Mucosa of stomach (tissue), 1 donor: ENCODE results near the gene PSME3IP1.

Source experiments
- H3K27me3 ChIP-seq: one replicate; pipeline ENCODE4 v1.7.0; 2013; ENCODE audit warnings: mild to moderate bottlenecking, low read length; ENCODE audit not compliant: control insufficient read depth, insufficient read depth
- H3K36me3 ChIP-seq: one replicate; pipeline ENCODE4 v1.7.0; 2013; ENCODE audit warnings: low read length; ENCODE audit not compliant: control insufficient read depth, insufficient read depth
- H3K4me1 ChIP-seq: one replicate; pipeline ENCODE4 v1.7.0; 2013; ENCODE audit warnings: mild to moderate bottlenecking, low read length; ENCODE audit not compliant: control insufficient read depth, insufficient read depth
- H3K4me3 ChIP-seq: one replicate; pipeline ENCODE4 v1.7.0; 2013; ENCODE audit warnings: low read length
- H3K9ac ChIP-seq: one replicate; pipeline ENCODE4 v1.7.0; 2013; ENCODE audit warnings: mild to moderate bottlenecking, low read length, moderate library complexity
- H3K9me3 ChIP-seq: one replicate; pipeline ENCODE4 v1.7.0; 2013; ENCODE audit warnings: mild to moderate bottlenecking, low read length, moderate library complexity; ENCODE audit not compliant: control insufficient read depth
- donor health status: Pancreatic carcinoma.

The PSME3IP1 gene

DNA sequence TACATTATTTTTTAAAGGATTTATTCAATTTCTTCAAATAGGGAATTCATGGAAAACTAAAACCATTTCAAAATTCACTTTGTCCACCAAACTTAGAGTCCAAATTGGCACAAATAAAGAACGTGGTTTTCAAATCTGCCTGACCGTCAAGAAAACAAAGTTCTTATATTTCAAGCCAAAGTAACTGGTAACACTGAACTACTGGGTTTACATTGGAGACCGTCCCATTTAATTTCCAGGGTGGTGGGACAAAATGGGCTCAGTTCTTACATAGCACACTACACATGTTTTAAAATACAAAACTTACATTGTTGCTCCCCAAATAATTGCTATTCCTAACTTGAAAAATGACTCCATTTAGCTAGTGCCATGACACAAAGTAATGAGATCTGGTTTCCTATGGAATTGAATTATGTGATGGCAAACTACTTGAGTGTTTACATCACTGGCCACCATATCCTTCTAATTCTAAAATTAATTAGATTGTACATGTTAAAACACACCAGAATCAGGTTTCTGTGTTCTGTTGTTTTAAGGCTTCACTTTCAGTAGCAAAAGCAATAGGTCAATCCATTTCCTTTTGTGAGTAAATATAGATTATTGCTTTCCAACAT, 6.5 kb downstream of the PSME3IP1 start:
- Histone ChIP-seq H3K9me3 (no peaks in the 10 kb centered on the region), H3K9ac (no peak overlapping the region), H3K4me3 (no peak overlapping the region), H3K27me3 (no peaks in the 10 kb centered on the region), H3K36me3 (no peaks in the 10 kb centered on the region), H3K4me1 (peaks cover 9% of the 10 kb centered on the region)

DNA sequence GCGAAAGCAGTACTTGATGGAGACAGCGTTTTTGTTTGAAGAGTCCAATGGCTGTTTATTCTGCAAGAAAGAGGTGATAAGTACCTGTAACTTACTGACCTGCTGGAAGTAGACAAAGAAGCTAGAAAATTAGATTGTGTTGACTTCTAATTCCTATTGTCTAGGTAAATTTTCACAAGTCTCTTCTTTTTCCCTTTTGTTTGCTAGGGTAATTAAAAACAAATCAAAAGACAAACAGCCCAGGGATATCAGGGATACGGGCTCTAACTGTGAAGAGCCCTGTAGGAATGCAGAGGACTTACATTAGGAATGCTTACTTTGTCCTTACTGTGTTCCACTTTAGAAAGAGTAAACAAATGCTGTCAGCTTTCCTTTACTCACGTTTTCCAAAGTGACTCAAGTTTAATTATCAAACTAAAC, 7.0 kb downstream of the PSME3IP1 start:
- no peaks in the 10 kb centered on the region for H3K36me3 ChIP-seq
- no peak overlapping the region for H3K4me3 ChIP-seq
- peaks cover 9% of the 10 kb centered on the region for H3K4me1 ChIP-seq
- no peaks in the 10 kb centered on the region for H3K9me3 ChIP-seq
- H3K9ac ChIP-seq = no peak overlapping the region
- no peaks in the 10 kb centered on the region for H3K27me3 ChIP-seq

DNA sequence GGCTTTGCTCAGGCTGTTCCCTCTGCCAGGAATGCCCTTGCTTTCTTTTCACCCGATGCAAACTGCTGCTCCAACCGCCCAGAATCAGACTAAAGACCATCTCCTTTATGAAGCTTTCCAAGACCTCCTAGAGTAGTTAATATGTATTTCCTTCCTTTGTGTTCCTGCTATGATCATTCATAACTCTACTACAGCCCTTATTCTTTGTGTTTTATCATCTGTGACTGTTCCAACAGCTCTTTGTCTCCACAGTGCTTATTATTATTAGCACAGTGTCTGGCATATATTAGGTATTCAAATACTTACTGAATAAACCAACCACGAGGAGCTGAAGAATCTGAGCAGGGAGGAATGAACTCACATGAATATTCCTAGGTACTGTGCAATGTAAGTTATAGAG, 7.6 kb downstream of the PSME3IP1 start:
- no peaks in the 10 kb centered on the region for H3K27me3 ChIP-seq
- H3K9me3 ChIP-seq = no peaks in the 10 kb centered on the region
- peaks cover 9% of the 10 kb centered on the region for H3K4me1 ChIP-seq
- H3K4me3 ChIP-seq = no peak overlapping the region
- no peak overlapping the region for H3K9ac ChIP-seq
- no peaks in the 10 kb centered on the region for H3K36me3 ChIP-seq

DNA sequence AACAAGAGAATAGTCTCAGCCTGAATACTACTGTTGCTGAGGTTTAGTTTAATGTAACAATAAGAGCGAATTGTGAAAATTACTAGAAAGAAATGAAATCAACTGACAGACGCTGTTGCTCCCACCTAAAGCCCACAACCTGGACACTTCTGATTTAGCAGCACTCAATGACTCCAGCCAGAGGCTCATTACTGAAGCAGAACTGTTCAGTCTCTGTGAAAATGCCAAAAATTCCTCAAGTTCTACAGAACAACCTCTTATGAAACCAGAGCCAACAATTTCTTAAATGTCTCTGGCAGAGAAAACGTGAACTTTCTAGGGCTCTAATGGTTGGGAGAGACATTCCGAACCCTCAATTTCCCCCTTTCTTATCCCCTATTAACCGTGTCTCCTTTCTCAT, 9.9 kb downstream of the PSME3IP1 start:
- Histone ChIP-seq H3K36me3 (no peaks in the 10 kb centered on the region), H3K9ac (no peak overlapping the region), H3K4me1 (peaks cover 9% of the 10 kb centered on the region), H3K9me3 (no peaks in the 10 kb centered on the region), H3K4me3 (no peak overlapping the region), H3K27me3 (no peaks in the 10 kb centered on the region)

DNA sequence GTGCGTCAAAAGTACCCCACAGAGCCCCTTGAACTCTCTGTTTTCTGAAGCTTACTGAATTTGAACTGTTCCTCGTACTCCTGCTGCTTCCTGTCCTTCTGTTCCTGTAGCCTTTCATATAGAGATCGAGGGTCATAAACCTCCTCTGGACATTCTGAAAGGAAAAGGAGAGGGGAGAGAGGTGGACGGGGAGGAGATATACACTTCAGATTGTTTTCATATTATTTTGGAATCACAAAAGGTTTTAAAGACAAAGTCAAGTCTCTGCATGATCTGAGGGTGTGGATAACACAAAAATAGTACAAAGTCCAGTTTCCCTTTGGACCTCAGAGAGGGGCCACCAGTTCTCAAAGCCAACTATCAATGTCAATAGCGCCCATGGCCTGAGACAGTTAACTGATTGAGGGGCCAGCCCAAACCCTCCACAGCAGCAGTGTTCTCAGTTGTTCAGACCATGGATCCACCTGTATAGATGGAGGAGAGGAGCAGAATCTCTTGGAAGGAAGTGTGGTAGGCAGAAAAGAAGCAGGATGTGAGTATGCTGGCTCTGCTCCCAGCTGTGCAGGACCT, 13.0 kb downstream of the PSME3IP1 start:
- Histone ChIP-seq H3K4me1 (peaks cover 2% of the 10 kb centered on the region), H3K9ac (no peak overlapping the region), H3K27me3 (no peaks in the 10 kb centered on the region), H3K4me3 (no peak overlapping the region), H3K36me3 (no peaks in the 10 kb centered on the region), H3K9me3 (no peaks in the 10 kb centered on the region)

DNA sequence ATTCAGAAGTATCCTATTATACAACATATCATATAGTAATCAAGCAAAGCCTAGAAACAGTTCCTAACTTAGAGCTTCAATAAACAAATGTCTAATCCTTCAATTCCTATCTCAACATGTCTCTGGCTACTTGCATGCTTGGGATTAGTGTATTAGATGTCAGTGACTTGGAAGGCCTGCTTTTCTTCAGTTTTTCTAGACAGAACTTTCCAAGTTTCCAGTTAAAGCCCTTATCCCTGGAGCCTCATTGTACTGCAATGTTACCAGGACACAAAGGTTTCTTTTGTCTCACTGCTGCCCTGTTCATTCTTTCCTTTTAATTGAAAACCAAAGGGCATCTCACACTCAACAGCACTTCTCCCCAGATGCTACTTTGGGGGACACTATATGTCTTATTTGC, 16.5 kb downstream of the PSME3IP1 start:
- no peaks in the 10 kb centered on the region for H3K9me3 ChIP-seq
- peaks cover 9% of the 10 kb centered on the region for H3K36me3 ChIP-seq
- H3K4me1 ChIP-seq = peaks cover 23% of the 10 kb centered on the region
- no peak overlapping the region for H3K9ac ChIP-seq
- H3K27me3 ChIP-seq = no peaks in the 10 kb centered on the region
- no peak overlapping the region for H3K4me3 ChIP-seq

DNA sequence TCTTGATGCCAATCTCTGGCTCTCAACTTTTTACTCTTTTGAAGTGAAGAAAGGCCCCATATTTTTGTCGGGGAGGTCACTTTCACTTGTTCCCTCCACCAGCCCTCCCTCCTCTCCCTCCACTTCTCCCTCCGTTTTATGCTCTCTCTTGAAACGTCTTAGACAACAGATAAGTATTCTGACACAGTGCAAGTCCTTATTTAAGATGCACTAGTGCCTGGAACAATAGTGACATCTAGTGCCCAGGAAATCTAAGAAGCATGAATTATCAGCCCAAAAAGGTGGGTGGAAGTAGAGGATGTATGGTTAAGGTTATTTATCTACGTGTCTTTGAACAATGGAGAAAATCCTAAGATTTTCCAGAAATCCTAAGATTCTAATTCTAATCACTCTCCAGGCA, 17.9 kb downstream of the PSME3IP1 start:
- Histone ChIP-seq H3K4me3 (no peak overlapping the region), H3K9ac (no peak overlapping the region), H3K9me3 (no peaks in the 10 kb centered on the region), H3K4me1 (peaks cover 23% of the 10 kb centered on the region), H3K27me3 (no peaks in the 10 kb centered on the region), H3K36me3 (peaks cover 9% of the 10 kb centered on the region)

DNA sequence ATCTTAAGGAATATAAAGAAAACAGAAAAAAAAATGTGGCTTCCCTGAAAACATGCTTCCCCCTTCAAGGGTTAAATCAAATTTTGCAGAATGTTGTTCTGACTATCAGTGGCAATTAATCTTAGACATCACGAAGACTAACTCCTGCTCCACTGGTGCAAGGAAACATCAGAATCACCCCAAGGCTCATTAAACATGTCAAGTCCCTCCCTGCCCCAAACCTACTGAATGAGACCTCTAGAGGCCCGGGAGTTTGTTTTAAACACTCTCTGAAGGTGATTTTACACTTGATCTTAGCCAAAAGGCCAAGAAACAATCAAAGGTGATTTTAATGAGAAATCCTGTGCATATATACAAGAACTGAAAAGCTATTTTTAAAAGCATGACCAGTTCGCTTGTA, 18.3 kb downstream of the PSME3IP1 start:
- no peak overlapping the region for H3K4me3 ChIP-seq
- peaks cover 23% of the 10 kb centered on the region for H3K4me1 ChIP-seq
- no peaks in the 10 kb centered on the region for H3K9me3 ChIP-seq
- H3K27me3 ChIP-seq = no peaks in the 10 kb centered on the region
- no peak overlapping the region for H3K9ac ChIP-seq
- peaks cover 9% of the 10 kb centered on the region for H3K36me3 ChIP-seq

DNA sequence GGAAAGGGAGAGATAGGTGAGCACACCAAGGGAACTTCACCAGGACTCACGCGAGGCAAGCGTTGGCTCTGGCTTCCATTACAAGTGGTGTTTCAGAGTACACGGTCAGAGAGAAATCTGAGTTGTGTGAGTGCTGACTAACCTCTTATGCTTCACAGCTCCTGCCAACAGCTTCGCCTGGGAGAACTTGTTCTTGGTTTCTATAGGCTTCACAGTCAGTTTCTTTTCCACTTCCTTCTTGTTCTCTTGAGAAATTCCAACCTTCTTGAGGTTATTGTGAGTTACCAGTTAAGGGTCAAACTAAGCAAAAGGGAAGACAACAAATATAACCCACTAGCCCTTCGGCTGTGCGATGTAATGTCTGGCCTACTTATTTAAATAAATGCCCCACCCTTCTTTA, 18.9 kb downstream of the PSME3IP1 start:
- Histone ChIP-seq H3K9ac (no peak overlapping the region), H3K4me3 (no peak overlapping the region), H3K36me3 (peaks cover 9% of the 10 kb centered on the region), H3K4me1 (peaks cover 23% of the 10 kb centered on the region), H3K27me3 (no peaks in the 10 kb centered on the region), H3K9me3 (no peaks in the 10 kb centered on the region)

DNA sequence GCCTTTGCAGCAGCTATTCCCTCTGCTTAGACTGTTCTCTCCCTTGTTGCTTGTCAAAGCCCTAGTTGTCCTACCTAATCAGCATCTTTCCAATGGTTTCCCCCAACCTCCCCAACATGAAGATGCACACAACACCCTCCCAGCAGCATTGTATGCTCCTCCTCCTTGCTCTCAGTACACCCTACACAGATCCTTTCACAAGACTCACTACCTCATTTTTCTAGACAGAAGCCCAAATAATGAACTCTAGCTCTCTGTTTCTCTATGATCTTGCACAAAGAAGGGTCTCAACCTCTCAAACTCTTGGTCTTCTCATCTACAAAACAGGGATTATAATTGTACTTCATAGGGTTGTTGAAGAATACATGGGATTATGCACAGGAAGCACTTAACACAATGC, 19.4 kb downstream of the PSME3IP1 start:
- Histone ChIP-seq H3K9ac (no peak overlapping the region), H3K9me3 (no peaks in the 10 kb centered on the region), H3K4me3 (no peak overlapping the region), H3K36me3 (peaks cover 9% of the 10 kb centered on the region), H3K4me1 (peaks cover 23% of the 10 kb centered on the region), H3K27me3 (no peaks in the 10 kb centered on the region)

DNA sequence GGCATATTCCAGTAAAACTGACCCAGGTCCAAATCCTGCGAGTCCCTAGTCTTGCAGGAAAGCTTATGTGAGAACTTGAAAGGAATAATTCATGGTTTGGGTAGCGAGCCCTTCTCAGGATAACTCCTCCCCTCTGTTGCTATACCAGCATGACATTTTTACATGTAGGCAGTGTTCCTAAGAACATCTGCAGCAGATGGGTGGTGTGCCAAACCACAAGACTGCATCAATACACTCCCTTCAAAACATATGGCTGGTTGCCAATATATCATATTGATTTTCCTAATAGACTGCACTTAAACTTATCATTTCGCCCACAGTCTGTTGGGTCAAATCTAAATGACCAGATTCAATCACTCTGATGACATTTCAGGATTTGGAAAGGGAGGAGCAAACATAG, 19.9 kb downstream of the PSME3IP1 start:
- Histone ChIP-seq H3K4me3 (no peak overlapping the region), H3K27me3 (no peaks in the 10 kb centered on the region), H3K9me3 (no peaks in the 10 kb centered on the region), H3K9ac (no peak overlapping the region), H3K36me3 (peaks cover 9% of the 10 kb centered on the region), H3K4me1 (peaks cover 23% of the 10 kb centered on the region)

DNA sequence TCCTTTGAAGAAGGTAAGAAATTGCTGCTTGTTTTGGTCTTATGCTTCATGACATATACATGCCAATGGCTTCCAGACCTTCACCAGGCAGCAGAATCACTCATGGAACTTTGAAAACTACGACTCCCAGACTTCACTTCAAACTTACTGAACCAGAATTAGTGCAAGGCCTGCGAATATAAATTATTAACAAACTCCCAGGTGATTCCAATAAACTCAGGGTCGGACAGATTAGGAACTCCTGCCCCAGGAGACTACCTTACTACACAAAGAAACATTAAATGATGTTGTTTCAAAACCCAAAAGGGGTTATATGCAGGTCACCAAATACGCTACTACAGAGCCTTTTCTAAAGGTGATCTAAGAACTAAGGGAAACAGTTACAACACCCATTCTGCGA, 20.4 kb downstream of the PSME3IP1 start:
- Histone ChIP-seq H3K9ac (no peak overlapping the region), H3K9me3 (no peaks in the 10 kb centered on the region), H3K36me3 (peaks cover 9% of the 10 kb centered on the region), H3K4me3 (no peak overlapping the region), H3K4me1 (peaks cover 23% of the 10 kb centered on the region), H3K27me3 (no peaks in the 10 kb centered on the region)

DNA sequence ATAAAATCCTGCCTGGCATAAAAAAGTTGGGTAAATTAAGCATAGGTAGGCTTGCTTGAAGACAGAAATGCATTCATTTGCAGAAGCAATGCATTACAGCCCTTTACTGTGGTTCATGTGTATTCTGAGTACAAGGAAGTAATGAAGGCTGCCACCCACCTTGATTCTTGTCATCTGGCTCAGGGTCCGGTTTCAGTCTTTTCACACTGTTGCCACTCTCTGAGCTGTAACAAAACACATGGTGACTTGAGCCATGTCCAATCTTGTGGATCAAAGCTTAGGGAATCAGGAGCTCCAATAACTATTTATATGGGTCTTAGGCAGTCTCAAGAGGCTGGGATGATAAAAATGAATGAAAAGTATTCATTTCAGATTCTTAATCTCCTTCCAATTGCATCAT, 22.0 kb downstream of the PSME3IP1 start:
- no peak overlapping the region for H3K9ac ChIP-seq
- no peaks in the 10 kb centered on the region for H3K9me3 ChIP-seq
- H3K36me3 ChIP-seq = peaks cover 9% of the 10 kb centered on the region
- no peaks in the 10 kb centered on the region for H3K27me3 ChIP-seq
- no peak overlapping the region for H3K4me3 ChIP-seq
- H3K4me1 ChIP-seq = peaks cover 23% of the 10 kb centered on the region
